SK-N-SH (cell line): Measurements from ENCODE around the gene RNF39. TPM values are rescaled to one million over a fixed set of nuclear protein-coding genes. Genes with fewer than 3 reads are reported as not detected.
"Not testable (repeated sequence)": the region's sequence is repeated elsewhere in the genome, so short reads cannot be mapped to it uniquely, and the experiment has no call there.

Experiments
- CTCF ChIA-PET: fragments of 300-600, 350-600 bp; formaldehyde crosslinking; extraction: SDS; loops from one replicate; lab custom pipeline; 2021; lab: Yijun Ruan, JAX
- POLR2A ChIA-PET: fragments of 350-600 bp; sonication (Branson Sonifier 250); formaldehyde crosslinking; extraction: SDS; loops from one replicate; lab custom pipeline; 2020; ENCODE audit warnings: antibody characterized with exemption, inconsistent platforms; lab: Yijun Ruan, JAX
- DNase-seq: peaks from one replicate; pipeline ENCODE4 v3.0.0; 2012
- H2AFZ ChIP-seq: fragments of 200-600 bp; sonication (generic); 2 replicates; pipeline ENCODE4 v1.8.1; 2016; ENCODE audit warnings: antibody characterized with exemption, mild to moderate bottlenecking, low read depth
- H3F3A ChIP-seq: fragments of 200-600 bp; sonication (generic); replicated peaks from 2 replicates; pipeline ENCODE3; 2016; ENCODE audit warnings: antibody characterized with exemption, mild to moderate bottlenecking; ENCODE audit not compliant: insufficient read depth
- H3K27ac ChIP-seq, 2 experiments: fragments of 200-500 bp in 1 of 2; fragments of 200-600 bp in 1 of 2; sonication (Bioruptor generic) in 1 of 2; sonication (generic), shearing (Covaris generic) in 1 of 2; 2 replicates each; pipeline versions ENCODE4 v1.5.1 to v1.6.1; 2014 to 2016; ENCODE audit warnings: low read depth in 2 of 2, inconsistent platforms in 1 of 2, low read length in 1 of 2, mild to moderate bottlenecking in 1 of 2, mixed read lengths in 1 of 2
- H3K27me3 ChIP-seq: fragments of 200-600 bp; sonication (generic), shearing (Covaris generic); 2 replicates; pipeline ENCODE4 v1.6.1; 2016; ENCODE audit warnings: mixed run types; ENCODE audit not compliant: insufficient read depth
- H3K36me3 ChIP-seq, 2 experiments: fragments of 200-500 bp in 1 of 2; fragments of 200-600 bp in 1 of 2; sonication (Bioruptor generic) in 1 of 2; sonication (generic) in 1 of 2; replicated peaks in 1 of 2; 2 replicates each; pipeline versions ENCODE3 to v1.5.1; 2014 to 2016; ENCODE audit warnings: low read length in 1 of 2, mild to moderate bottlenecking in 1 of 2; ENCODE audit not compliant: insufficient read depth in 2 of 2, control insufficient read depth in 1 of 2
- H3K4me1 ChIP-seq, 2 experiments: fragments of 200-500 bp in 1 of 2; fragments of 200-600 bp in 1 of 2; sonication (Bioruptor generic) in 1 of 2; sonication (generic), shearing (Covaris generic) in 1 of 2; 2 replicates each; pipeline versions ENCODE4 v1.5.1 to v1.6.1; 2014 to 2016; ENCODE audit warnings: low read depth in 1 of 2, low read length in 1 of 2, mixed run types in 1 of 2; ENCODE audit not compliant: insufficient read depth in 2 of 2, control insufficient read depth in 1 of 2
- H3K4me2 ChIP-seq: fragments of 200-600 bp; sonication (generic), shearing (Covaris generic); 2 replicates; pipeline ENCODE4 v1.6.1; 2017; ENCODE audit warnings: mixed run types
- H3K4me3 ChIP-seq, 2 experiments: fragments of 200-500 bp in 1 of 2; fragments of 200-600 bp in 1 of 2; sonication (Bioruptor generic) in 1 of 2; sonication (generic), shearing (Covaris generic) in 1 of 2; 2 replicates each; pipeline versions ENCODE4 v1.5.1 to v1.8.1; 2014 to 2016; ENCODE audit warnings: low read depth in 2 of 2, inconsistent platforms in 1 of 2, low read length in 1 of 2, mild to moderate bottlenecking in 1 of 2, mixed read lengths in 1 of 2, moderate library complexity in 1 of 2
- H3K79me2 ChIP-seq: fragments of 200-600 bp; sonication (generic); 2 replicates; pipeline ENCODE4 v1.8.1; 2017; ENCODE audit warnings: mild to moderate bottlenecking; ENCODE audit not compliant: insufficient read depth
- H3K9ac ChIP-seq: fragments of 200-600 bp; sonication (generic); 2 replicates; pipeline ENCODE4 v1.6.1; 2017; ENCODE audit warnings: mixed run types
- H3K9me2 ChIP-seq: fragments of 200-600 bp; sonication (generic); 2 replicates; pipeline ENCODE4 v1.6.1; 2017; ENCODE audit warnings: mixed run types
- H3K9me3 ChIP-seq: fragments of 200-600 bp; sonication (generic); 2 replicates; pipeline ENCODE4 v1.6.1; 2017; ENCODE audit warnings: mixed run types, mild to moderate bottlenecking, moderate library complexity
- H4K20me1 ChIP-seq: fragments of 200-600 bp; sonication (generic); 2 replicates; pipeline ENCODE4 v1.6.1; 2017; ENCODE audit warnings: mild to moderate bottlenecking, mixed run types; ENCODE audit not compliant: insufficient read depth
- EP300 ChIP-seq, 2 experiments: IDR thresholded peaks; 2 replicates each; pipeline versions ENCODE4 v1.4.0 to v1.6.1; 2012; ENCODE audit warnings: borderline replicate concordance in 1 of 2, low read depth in 1 of 2, low read length in 1 of 2
- FOXJ3 ChIP-seq: sonication (generic); formaldehyde crosslinking; IDR thresholded peaks from 2 replicates; pipeline ENCODE4 v1.5.1; 2020; ENCODE audit warnings: mild to moderate bottlenecking, missing genetic modification reagents
- GABPA ChIP-seq: IDR thresholded peaks from 2 replicates; pipeline ENCODE4 v1.4.0; 2012; ENCODE audit warnings: low read depth, mild to moderate bottlenecking
- GATA2 ChIP-seq: sonication (generic); formaldehyde crosslinking; IDR thresholded peaks from 2 replicates; pipeline ENCODE4 v1.5.0; 2020; ENCODE audit warnings: mild to moderate bottlenecking, missing genetic modification reagents
- IRF3 ChIP-seq: fragments of 150-350 bp; IDR thresholded peaks from 2 replicates; pipeline ENCODE4 v1.6.1; 2016; ENCODE audit warnings: mild to moderate bottlenecking, low read depth, low read length
- JUND ChIP-seq: IDR thresholded peaks from 2 replicates; pipeline ENCODE4 v1.4.0; 2012
- RXRA ChIP-seq: IDR thresholded peaks from 2 replicates; pipeline ENCODE4 v1.4.0; 2012; ENCODE audit warnings: low read depth, mild to moderate bottlenecking, borderline replicate concordance
- SMC3 ChIP-seq: IDR thresholded peaks from 2 replicates; pipeline ENCODE4 v1.6.1; 2012; ENCODE audit warnings: low read depth, low read length, improper control_type of control experiment
- TAF1 ChIP-seq: IDR thresholded peaks from 2 replicates; pipeline ENCODE4 v1.6.1; 2012; ENCODE audit warnings: low read depth, mild to moderate bottlenecking, low read length, moderate library complexity, borderline replicate concordance
- USF1 ChIP-seq: IDR thresholded peaks from 2 replicates; pipeline ENCODE4 v1.4.0; 2012; ENCODE audit warnings: low read depth, borderline replicate concordance
- WGBS: methylation state at CpG from one replicate; pipeline ENCODE4 v1.1.6; 2017; ENCODE audit warnings: low lambda C conversion rate; 5-methylcytosine and 5-hydroxymethylcytosine counted together
- polyA plus RNA-seq, 3 experiments: library from polyadenylated mRNA; depleted of rRNA; stranded (reverse); fragments of >200 nt; gene quantifications; 2 replicates each; pipeline ENCODE4 v1.2.3, GENCODE V29; 2012
- TF ChIP-seq, protein P1 (sequence below): IDR thresholded peaks from 2 replicates; pipeline ENCODE4 v1.4.0; 2012; ENCODE audit warnings: low read depth, borderline replicate concordance
- TF ChIP-seq, protein P2 (sequence below): fragments of 200-600 bp; sonication (generic); IDR thresholded peaks from 2 replicates; pipeline ENCODE4 v1.6.1; 2017; ENCODE audit warnings: antibody characterized with exemption, mild to moderate bottlenecking, moderate library complexity

The RNF39 gene
- polyA plus RNA-seq, 1 of the 3 experiments (the other 2 are of a cell fraction) = not detected

DNA sequence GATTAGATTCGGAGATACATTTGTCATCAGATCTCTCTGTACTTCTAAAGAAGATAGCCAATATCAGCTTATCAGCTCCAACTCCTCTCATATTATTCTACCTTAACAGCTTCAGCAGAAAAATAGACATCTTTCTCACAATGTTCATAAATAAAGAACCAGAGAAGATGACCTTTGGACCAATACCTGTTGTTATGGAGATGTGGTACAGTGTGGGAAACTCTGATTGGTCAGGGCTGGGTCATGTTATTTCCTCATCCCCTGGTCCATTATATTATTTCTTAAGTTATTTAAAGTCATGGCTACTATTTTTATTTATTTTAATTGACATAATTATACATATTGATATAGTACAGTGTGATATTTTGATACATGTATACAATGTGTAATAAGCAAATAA, 50.4 kb downstream of the RNF39 start (continued):
- TF ChIP-seq, protein P1, sequence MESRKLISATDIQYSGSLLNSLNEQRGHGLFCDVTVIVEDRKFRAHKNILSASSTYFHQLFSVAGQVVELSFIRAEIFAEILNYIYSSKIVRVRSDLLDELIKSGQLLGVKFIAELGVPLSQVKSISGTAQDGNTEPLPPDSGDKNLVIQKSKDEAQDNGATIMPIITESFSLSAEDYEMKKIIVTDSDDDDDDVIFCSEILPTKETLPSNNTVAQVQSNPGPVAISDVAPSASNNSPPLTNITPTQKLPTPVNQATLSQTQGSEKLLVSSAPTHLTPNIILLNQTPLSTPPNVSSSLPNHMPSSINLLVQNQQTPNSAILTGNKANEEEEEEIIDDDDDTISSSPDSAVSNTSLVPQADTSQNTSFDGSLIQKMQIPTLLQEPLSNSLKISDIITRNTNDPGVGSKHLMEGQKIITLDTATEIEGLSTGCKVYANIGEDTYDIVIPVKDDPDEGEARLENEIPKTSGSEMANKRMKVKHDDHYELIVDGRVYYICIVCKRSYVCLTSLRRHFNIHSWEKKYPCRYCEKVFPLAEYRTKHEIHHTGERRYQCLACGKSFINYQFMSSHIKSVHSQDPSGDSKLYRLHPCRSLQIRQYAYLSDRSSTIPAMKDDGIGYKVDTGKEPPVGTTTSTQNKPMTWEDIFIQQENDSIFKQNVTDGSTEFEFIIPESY = no peak
- TF ChIP-seq USF1 (no peak), TAF1 (no peak), SMC3 (no peak), RXRA (no peak), IRF3 (no peak), EP300 (IDR thresholded peaks at IDR 0.05; ENCODE audit: borderline replicate concordance in 1 of 2, low read depth in 1 of 2, low read length in 1 of 2) (no peak), GATA2 (no peak), GABPA (no peak)

- H3K27ac ChIP-seq, DNase-seq, H3K9ac ChIP-seq, H3K27me3 ChIP-seq, H3K4me2 ChIP-seq, H4K20me1 ChIP-seq, H3F3A ChIP-seq, POLR2A ChIA-PET, H3K79me2 ChIP-seq, H3K9me3 ChIP-seq, H3K9me2 ChIP-seq, H3K4me3 ChIP-seq, H3K36me3 ChIP-seq, H2AFZ ChIP-seq, H3K4me1 ChIP-seq: not testable (repeated sequence)
- CTCF ChIA-PET = interaction anchor here (1.0 to 2.8 kb wide), 3 partner anchors 9 to 175 kb away, joined by 3 to 16 read pairs (median 4); no protein-coding TSS in a partner anchor
Measured at GRCh38 chr6:30022712-30023111, 52.9 kb downstream of the RNF39 start.

DNA sequence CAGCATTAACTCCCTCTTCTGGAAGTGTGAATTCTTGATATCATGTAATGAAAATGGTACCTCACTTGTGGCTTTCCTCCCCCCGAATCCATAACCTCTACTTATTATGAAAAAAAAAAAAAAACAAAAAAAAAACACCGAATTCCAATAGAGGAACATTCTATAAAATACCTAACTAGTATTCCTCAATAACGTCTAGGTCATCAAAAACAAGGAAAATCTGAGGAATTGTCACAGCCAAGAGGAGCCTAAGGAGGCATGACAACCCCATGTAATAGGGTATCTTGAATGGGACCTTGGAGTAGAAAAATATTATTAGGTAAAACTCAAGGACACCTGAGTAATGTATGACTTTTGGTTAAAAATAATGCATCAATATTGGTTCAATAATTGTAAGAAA, 53.4 kb downstream of the RNF39 start:
- Histone ChIP-seq H3K4me3 (no peak overlapping the region), H3K9ac (no peak overlapping the region), H2AFZ (no peak overlapping the region), H3K4me1 (no peaks in the 10 kb centered on the region), H3K27me3 (no peaks in the 10 kb centered on the region), H3K9me3 (no peaks in the 10 kb centered on the region)
- TF ChIP-seq, protein P2, sequence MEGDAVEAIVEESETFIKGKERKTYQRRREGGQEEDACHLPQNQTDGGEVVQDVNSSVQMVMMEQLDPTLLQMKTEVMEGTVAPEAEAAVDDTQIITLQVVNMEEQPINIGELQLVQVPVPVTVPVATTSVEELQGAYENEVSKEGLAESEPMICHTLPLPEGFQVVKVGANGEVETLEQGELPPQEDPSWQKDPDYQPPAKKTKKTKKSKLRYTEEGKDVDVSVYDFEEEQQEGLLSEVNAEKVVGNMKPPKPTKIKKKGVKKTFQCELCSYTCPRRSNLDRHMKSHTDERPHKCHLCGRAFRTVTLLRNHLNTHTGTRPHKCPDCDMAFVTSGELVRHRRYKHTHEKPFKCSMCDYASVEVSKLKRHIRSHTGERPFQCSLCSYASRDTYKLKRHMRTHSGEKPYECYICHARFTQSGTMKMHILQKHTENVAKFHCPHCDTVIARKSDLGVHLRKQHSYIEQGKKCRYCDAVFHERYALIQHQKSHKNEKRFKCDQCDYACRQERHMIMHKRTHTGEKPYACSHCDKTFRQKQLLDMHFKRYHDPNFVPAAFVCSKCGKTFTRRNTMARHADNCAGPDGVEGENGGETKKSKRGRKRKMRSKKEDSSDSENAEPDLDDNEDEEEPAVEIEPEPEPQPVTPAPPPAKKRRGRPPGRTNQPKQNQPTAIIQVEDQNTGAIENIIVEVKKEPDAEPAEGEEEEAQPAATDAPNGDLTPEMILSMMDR = no peak
- TF ChIP-seq FOXJ3 (no peak), TAF1 (no peak), RXRA (no peak), JUND (no peak)
- TF ChIP-seq, protein P1 = no peak
- TF ChIP-seq, all 33 proteins: peak for 0
- H3K27ac ChIP-seq = no peak overlapping the region
- H3F3A ChIP-seq = no peaks in the 10 kb centered on the region
- H3K79me2 ChIP-seq = no peaks in the 10 kb centered on the region
- peaks cover 0 to 5% of the 10 kb centered on the region in 2 experiments for H3K36me3 ChIP-seq
- WGBS = 75% methylated on average over 3 of the region's 3 CpGs
- no peaks in the 10 kb centered on the region for H4K20me1 ChIP-seq
- ChIA-PET POLR2A (no interaction called here), CTCF (interaction anchor here (0.9 to 2.8 kb wide), 2 partner anchors 9 to 175 kb away, joined by 3 to 16 read pairs; no protein-coding TSS in a partner anchor)
- DNase-seq = no peak
- H3K9me2 ChIP-seq = no peaks in the 10 kb centered on the region
- H3K4me2 ChIP-seq = no peak overlapping the region
